ENCODE measurements around the gene FBXL4. TPM values are rescaled to one million over a fixed set of nuclear protein-coding genes. Genes with fewer than 3 reads are reported as not detected.

FBXL4 gene
- polyA plus RNA-seq, 1 experiment = 10.5 TPM

GRCh38 chr6:98877250-98877649, 70.5 kb downstream of the FBXL4 start:
- ChIA-PET POLR2A (no interaction called here), CTCF (no interaction called here)
- no peak for DNase-seq (ENCODE audit: low read depth)
- H3K36me3 ChIP-seq (ENCODE audit: control insufficient read depth, insufficient read depth, low read length) = no peaks in the 10 kb centered on the region
- no peak overlapping the region for H3K4me3 ChIP-seq (ENCODE audit: low read depth, low read length)
- no peak for TF ChIP-seq CTCF (IDR thresholded peaks at IDR 0.05; ENCODE audit: insufficient read depth, low read depth, low read length)
- no peaks in the 10 kb centered on the region for H3K27me3 ChIP-seq (ENCODE audit: control insufficient read depth, insufficient read depth, low read length)

GRCh38 chr6:98875375-98875774, 72.4 kb downstream of the FBXL4 start:
- ChIA-PET CTCF (interaction anchor here (1.6 kb wide), 1 partner anchor 11 kb away, joined by 4 read pairs; no protein-coding TSS in a partner anchor), POLR2A (no interaction called here)
- no peak for DNase-seq (ENCODE audit: low read depth)
- TF ChIP-seq CTCF (IDR thresholded peaks at IDR 0.05; ENCODE audit: insufficient read depth, low read depth, low read length) = no peak
- H3K36me3 ChIP-seq (ENCODE audit: control insufficient read depth, insufficient read depth, low read length) = no peaks in the 10 kb centered on the region
- H3K4me3 ChIP-seq (ENCODE audit: low read depth, low read length) = no peak overlapping the region
- no peaks in the 10 kb centered on the region for H3K27me3 ChIP-seq (ENCODE audit: control insufficient read depth, insufficient read depth, low read length)

GRCh38 chr6:98871821-98872220, 75.9 kb downstream of the FBXL4 start:
- TF ChIP-seq CTCF (IDR thresholded peaks at IDR 0.05; ENCODE audit: insufficient read depth, low read depth, low read length) = no peak
- Histone ChIP-seq H3K4me3 (ENCODE audit: low read depth, low read length) (no peak overlapping the region), H3K36me3 (ENCODE audit: control insufficient read depth, insufficient read depth, low read length) (no peaks in the 10 kb centered on the region), H3K27me3 (ENCODE audit: control insufficient read depth, insufficient read depth, low read length) (no peaks in the 10 kb centered on the region)
- DNase-seq (ENCODE audit: low read depth) = no peak
- ChIA-PET CTCF (no interaction called here), POLR2A (no interaction called here)

GRCh38 chr6:98871057-98871456, 76.7 kb downstream of the FBXL4 start:
- TF ChIP-seq CTCF (IDR thresholded peaks at IDR 0.05; ENCODE audit: insufficient read depth, low read depth, low read length) = no peak
- POLR2A ChIA-PET = no interaction called here
- peak; percentile 6 for DNase-seq (ENCODE audit: low read depth)
- CTCF ChIA-PET = no interaction called here
- Histone ChIP-seq H3K36me3 (ENCODE audit: control insufficient read depth, insufficient read depth, low read length) (no peaks in the 10 kb centered on the region), H3K4me3 (ENCODE audit: low read depth, low read length) (no peak overlapping the region), H3K27me3 (ENCODE audit: control insufficient read depth, insufficient read depth, low read length) (no peaks in the 10 kb centered on the region)

GRCh38 chr6:98864497-98864896, 83.2 kb downstream of the FBXL4 start:
- no peak for TF ChIP-seq CTCF (IDR thresholded peaks at IDR 0.05; ENCODE audit: insufficient read depth, low read depth, low read length)
- Histone ChIP-seq H3K36me3 (ENCODE audit: control insufficient read depth, insufficient read depth, low read length) (no peaks in the 10 kb centered on the region), H3K4me3 (ENCODE audit: low read depth, low read length) (no peak overlapping the region), H3K27me3 (ENCODE audit: control insufficient read depth, insufficient read depth, low read length) (no peaks in the 10 kb centered on the region)
- no peak for DNase-seq (ENCODE audit: low read depth)
- ChIA-PET POLR2A (no interaction called here), CTCF (interaction anchor here (1.0 to 1.4 kb wide), 2 partner anchors 10 to 17 kb away, joined by 3 to 4 read pairs; no protein-coding TSS in a partner anchor)
